ENCODE data around the gene SCMH1. TPM values are rescaled to one million over a fixed set of nuclear protein-coding genes. Genes with fewer than 3 reads are reported as not detected.
"Not testable (repeated sequence)": the region's sequence is repeated elsewhere in the genome, so short reads cannot be mapped to it uniquely, and the experiment has no call there.

SCMH1 gene
- total and polyA plus RNA-seq, 9 donors = 26.9 to 41.7 (median 32.7) TPM

DNA sequence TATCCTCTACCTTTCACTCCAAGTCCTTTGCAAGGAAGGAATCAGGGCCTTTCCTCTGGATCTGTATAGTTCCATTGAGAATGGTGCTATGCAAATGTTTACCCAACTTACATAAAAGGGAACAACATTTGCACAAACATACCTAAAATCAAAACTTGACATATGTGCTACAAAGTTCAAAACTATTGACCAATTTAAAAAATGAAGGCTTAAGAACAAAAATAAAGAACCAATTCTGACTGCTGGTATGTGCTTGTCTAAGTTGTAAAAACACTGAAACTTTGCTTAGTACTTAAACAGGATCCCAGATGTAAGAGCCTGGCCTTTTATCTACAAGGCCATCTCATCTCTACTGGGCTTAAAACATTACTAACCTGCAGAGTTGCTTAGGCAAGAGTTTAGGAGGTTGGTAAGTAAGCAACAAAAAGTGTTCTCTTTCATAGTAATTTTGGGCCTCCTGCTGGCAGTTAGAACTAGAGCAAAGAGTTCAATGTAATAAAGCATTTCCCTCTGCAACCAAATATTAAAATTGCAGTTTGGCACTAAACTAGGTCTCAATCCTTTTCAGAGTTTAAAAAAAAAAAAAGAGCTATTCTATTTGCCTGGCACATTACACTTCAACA lies 2.0 kb downstream of the SCMH1 start:
- no peak overlapping the region for H3K27ac ChIP-seq (ENCODE audit: low read length)
- peaks cover 12% of the 10 kb centered on the region for H3K4me1 ChIP-seq (ENCODE audit: control insufficient read depth, insufficient read depth, low read length)
- no peaks in the 10 kb centered on the region for H3K9me3 ChIP-seq (replicated peaks; ENCODE audit: control insufficient read depth, low read depth, low read length)
- no peak overlapping the region for H3K4me3 ChIP-seq (ENCODE audit: low read length)
- no peaks in the 10 kb centered on the region for H3K36me3 ChIP-seq (ENCODE audit: control insufficient read depth, insufficient read depth, low read length)
- H3K27me3 ChIP-seq (ENCODE audit: control insufficient read depth, insufficient read depth, low read length) = no peaks in the 10 kb centered on the region
- peak; percentile 74 for DNase-seq

DNA sequence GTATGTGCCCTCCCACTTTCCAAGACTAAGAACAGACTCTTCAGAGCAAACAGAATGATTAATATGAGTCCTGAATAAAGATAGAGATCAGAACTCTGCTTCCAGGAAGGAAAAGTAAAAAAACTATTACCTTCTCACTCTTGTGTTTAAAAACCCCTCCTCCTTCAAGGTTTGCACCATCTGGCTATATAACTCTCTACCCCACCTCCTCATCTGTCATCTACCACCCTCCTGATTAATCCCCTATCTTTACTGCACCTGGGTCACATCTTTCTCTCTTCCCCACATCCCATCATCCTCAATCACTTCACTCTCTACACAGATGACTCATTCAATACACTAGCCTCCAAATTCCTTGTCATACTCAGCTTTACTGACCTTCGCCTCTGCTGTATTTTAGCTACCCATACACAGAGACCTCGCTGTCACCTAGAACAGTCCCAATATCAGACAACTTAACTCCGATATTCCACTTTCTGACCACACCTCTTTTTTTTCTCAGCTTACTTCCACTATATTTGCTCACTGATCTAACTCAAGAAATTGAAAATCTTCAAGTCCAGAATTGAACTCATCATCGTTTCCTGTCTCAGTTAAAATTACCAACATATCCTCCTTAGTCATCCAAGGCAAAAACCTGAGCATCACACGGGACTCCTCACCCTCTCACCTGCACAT lies 3.7 kb downstream of the SCMH1 start:
- H3K4me3 ChIP-seq (ENCODE audit: low read length) = no peak overlapping the region
- no peaks in the 10 kb centered on the region for H3K36me3 ChIP-seq (ENCODE audit: control insufficient read depth, insufficient read depth, low read length)
- no peak overlapping the region for H3K27ac ChIP-seq (ENCODE audit: low read length)
- 66% methylated on average over 5 of the region's 5 CpGs for WGBS (ENCODE audit: insufficient coverage)
- H3K27me3 ChIP-seq (ENCODE audit: control insufficient read depth, insufficient read depth, low read length) = no peaks in the 10 kb centered on the region
- peaks cover 12% of the 10 kb centered on the region for H3K4me1 ChIP-seq (ENCODE audit: control insufficient read depth, insufficient read depth, low read length)
- no peaks in the 10 kb centered on the region for H3K9me3 ChIP-seq (replicated peaks; ENCODE audit: control insufficient read depth, low read depth, low read length)
- DNase-seq = no peak

DNA sequence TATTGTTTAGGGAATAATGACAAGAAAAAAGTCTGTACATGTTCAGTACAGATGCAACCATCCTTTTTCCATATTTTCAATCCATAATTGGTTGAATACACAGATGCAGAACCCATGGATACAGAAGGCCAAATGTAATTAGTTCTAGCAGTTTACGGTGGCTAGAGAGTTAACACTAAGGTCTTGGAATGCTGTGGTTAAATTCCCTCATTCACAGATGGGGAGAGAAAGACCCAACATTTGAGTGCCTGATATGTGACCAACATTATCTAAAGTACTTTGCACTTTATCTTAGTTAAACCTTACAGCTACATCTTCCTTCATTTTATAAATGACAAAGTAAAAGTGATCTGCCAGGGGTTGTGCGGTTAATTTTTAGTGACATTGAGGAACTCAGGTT lies 5.3 kb downstream of the SCMH1 start:
- Histone ChIP-seq H3K9me3 (replicated peaks; ENCODE audit: control insufficient read depth, low read depth, low read length) (no peaks in the 10 kb centered on the region), H3K4me1 (ENCODE audit: control insufficient read depth, insufficient read depth, low read length) (peaks cover 4% of the 10 kb centered on the region), H3K27me3 (ENCODE audit: control insufficient read depth, insufficient read depth, low read length) (no peaks in the 10 kb centered on the region), H3K27ac (ENCODE audit: low read length) (no peak overlapping the region), H3K36me3 (ENCODE audit: control insufficient read depth, insufficient read depth, low read length) (no peaks in the 10 kb centered on the region), H3K4me3 (ENCODE audit: low read length) (no peak overlapping the region)
- WGBS (ENCODE audit: insufficient coverage) = no CpG with 5 or more reads among the region's 2 CpGs
- DNase-seq = no peak

DNA sequence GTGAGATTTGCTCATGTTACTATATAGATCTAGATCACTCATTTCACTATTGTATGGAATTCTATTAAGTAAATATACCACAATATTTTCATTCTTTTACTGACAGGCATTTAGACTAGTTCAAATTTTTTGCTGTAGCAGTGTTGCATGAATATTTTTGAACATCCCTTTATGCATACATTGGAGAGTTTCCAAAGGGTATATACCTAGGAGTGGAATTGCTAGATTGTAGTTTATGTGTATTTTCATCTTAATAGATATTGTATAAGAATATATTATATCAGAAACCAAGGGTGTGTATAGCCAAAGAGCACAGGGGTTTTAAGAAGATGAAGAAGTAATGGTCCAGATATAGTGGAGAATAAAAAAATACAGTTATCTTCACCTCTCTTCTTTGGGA lies 6.2 kb downstream of the SCMH1 start:
- peaks cover under 1% of the 10 kb centered on the region for H3K4me1 ChIP-seq (ENCODE audit: control insufficient read depth, insufficient read depth, low read length)
- DNase-seq = no peak
- H3K4me3 ChIP-seq (ENCODE audit: low read length) = no peak overlapping the region
- H3K27ac ChIP-seq (ENCODE audit: low read length) = no peak overlapping the region
- H3K27me3 ChIP-seq (ENCODE audit: control insufficient read depth, insufficient read depth, low read length) = no peaks in the 10 kb centered on the region
- no peaks in the 10 kb centered on the region for H3K36me3 ChIP-seq (ENCODE audit: control insufficient read depth, insufficient read depth, low read length)
- H3K9me3 ChIP-seq (replicated peaks; ENCODE audit: control insufficient read depth, low read depth, low read length) = no peaks in the 10 kb centered on the region

DNA sequence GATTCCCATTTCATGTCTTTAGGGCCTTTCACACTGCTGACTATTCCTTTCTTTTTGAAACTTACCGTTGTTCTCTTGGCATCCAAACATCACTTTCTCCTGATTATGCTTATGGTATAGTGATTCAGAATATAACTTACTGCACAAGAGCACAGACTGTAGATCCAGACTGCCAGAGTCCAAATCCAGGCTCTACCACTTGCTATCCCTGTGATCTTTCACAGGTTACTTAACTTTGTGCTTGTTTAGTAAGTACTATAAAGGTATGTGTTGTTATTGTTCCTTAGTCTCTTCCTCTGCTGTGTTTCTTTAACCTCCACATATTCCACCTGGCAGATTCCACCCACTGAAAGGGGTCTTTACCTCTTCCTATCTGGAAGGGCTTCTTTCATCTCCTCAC lies 8.4 kb downstream of the SCMH1 start:
- no peak overlapping the region for H3K4me3 ChIP-seq (ENCODE audit: low read length)
- H3K9me3 ChIP-seq (replicated peaks; ENCODE audit: control insufficient read depth, low read depth, low read length) = no peaks in the 10 kb centered on the region
- WGBS (ENCODE audit: insufficient coverage) = no CpG with 5 or more reads among the region's 1 CpG
- H3K27ac ChIP-seq (ENCODE audit: low read length) = no peak overlapping the region
- H3K27me3 ChIP-seq (ENCODE audit: control insufficient read depth, insufficient read depth, low read length) = no peaks in the 10 kb centered on the region
- no peak for DNase-seq
- H3K36me3 ChIP-seq (ENCODE audit: control insufficient read depth, insufficient read depth, low read length) = no peaks in the 10 kb centered on the region
- no peaks in the 10 kb centered on the region for H3K4me1 ChIP-seq (ENCODE audit: control insufficient read depth, insufficient read depth, low read length)

DNA sequence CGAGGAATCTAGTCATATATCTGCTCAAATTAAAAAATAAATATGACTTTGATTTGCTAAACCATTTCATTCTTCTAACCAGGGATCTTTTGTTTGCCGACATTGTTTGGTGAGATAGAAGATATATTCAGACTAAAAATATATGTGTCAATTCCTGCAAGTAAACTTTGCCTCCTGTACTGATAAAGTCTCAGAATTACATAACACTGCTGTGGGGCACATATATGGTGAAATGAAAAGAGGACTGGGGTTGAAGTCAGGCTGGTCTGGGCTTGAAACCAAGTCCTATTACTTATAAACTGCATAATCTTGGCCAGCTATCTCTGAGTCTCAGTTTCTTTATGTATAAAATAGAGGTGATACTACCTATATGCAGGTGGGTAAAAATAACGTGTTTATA lies 9.8 kb downstream of the SCMH1 start:
- WGBS (ENCODE audit: insufficient coverage) = no CpG with 5 or more reads among the region's 3 CpGs
- Histone ChIP-seq H3K4me1 (ENCODE audit: control insufficient read depth, insufficient read depth, low read length) (no peaks in the 10 kb centered on the region), H3K27ac (ENCODE audit: low read length) (no peak overlapping the region), H3K27me3 (ENCODE audit: control insufficient read depth, insufficient read depth, low read length) (no peaks in the 10 kb centered on the region), H3K9me3 (replicated peaks; ENCODE audit: control insufficient read depth, low read depth, low read length) (no peaks in the 10 kb centered on the region), H3K4me3 (ENCODE audit: low read length) (no peak overlapping the region), H3K36me3 (ENCODE audit: control insufficient read depth, insufficient read depth, low read length) (no peaks in the 10 kb centered on the region)
- no peak for DNase-seq

DNA sequence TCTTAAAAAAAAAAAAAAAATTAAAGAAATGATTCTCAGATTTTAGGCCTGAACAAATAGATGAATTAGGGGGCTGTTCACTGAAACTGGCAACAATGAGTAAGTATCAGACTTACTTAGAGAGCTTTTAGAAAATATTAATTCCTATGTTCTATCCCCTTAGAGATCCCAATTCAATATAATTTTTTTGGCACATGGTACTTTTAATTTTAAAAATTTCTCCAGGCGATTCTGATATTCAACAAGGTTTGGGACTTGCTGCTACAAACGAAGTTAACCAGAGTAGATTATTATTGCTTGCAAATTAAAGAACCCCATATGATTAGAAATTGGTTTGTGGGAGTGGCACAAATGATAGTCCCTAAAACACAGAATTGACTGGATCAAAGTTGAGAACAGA lies 11.4 kb downstream of the SCMH1 start:
- H3K9me3 ChIP-seq (replicated peaks; ENCODE audit: control insufficient read depth, low read depth, low read length) = no peaks in the 10 kb centered on the region
- no peaks in the 10 kb centered on the region for H3K27me3 ChIP-seq (ENCODE audit: control insufficient read depth, insufficient read depth, low read length)
- no CpG with 5 or more reads among the region's 2 CpGs for WGBS (ENCODE audit: insufficient coverage)
- H3K36me3 ChIP-seq (ENCODE audit: control insufficient read depth, insufficient read depth, low read length) = no peaks in the 10 kb centered on the region
- H3K4me3 ChIP-seq (ENCODE audit: low read length) = no peak overlapping the region
- no peaks in the 10 kb centered on the region for H3K4me1 ChIP-seq (ENCODE audit: control insufficient read depth, insufficient read depth, low read length)
- H3K27ac ChIP-seq (ENCODE audit: low read length) = no peak overlapping the region
- no peak for DNase-seq

DNA sequence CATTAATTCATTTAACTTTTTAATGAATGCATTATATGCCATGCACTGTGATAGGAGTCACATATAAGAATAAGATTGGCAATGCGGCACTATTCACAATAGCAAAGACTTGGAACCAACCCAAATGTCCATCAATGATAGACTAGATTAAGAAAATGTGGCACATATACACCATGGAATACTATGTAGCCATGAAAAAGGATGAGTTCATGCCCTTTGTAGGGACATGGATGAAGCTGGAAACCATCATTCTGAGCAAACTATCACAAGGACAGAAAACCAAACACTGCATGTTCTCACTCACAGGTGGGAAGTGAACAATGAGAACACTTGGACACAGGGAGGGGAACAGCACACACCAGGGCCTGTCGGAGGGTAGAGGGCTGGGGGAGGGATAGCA lies 12.9 kb downstream of the SCMH1 start:
- not testable (repeated sequence) for H3K9me3 ChIP-seq (replicated peaks; ENCODE audit: control insufficient read depth, low read depth, low read length); H3K4me3 ChIP-seq (ENCODE audit: low read length); H3K36me3 ChIP-seq (ENCODE audit: control insufficient read depth, insufficient read depth, low read length); DNase-seq; H3K27ac ChIP-seq (ENCODE audit: low read length); H3K27me3 ChIP-seq (ENCODE audit: control insufficient read depth, insufficient read depth, low read length); H3K4me1 ChIP-seq (ENCODE audit: control insufficient read depth, insufficient read depth, low read length)
- WGBS (ENCODE audit: insufficient coverage) = no CpG with 5 or more reads among the region's 2 CpGs

DNA sequence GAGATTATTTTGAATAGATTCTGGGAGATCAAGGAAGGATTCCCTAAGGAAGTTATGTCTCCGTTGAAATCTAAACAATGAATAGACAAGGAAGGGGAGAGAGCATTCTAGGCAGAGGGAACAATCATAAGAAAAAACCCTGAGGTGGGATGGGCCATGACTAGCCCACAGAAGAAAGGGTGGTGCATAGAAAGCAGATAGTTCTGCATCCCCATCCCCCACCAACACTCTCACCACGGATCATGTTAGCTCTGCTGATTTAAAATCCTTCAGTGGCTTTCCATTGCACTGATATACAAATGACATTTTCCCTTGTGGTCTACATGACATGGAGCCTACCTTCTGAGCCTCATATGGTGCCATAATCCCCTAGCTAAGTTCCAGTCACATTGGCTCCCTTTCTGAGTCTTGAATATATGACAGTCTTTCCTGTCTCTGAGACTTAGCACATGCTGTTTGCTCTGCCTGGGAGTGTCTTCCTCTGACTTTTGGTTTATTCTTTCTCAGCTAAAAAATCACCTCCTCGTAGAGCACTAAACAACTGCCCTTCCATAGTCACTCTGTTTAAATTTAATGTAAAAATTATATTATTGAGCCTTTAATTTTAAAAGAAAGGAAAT lies 15.2 kb downstream of the SCMH1 start:
- H3K27me3 ChIP-seq (ENCODE audit: control insufficient read depth, insufficient read depth, low read length) = no peaks in the 10 kb centered on the region
- H3K9me3 ChIP-seq (replicated peaks; ENCODE audit: control insufficient read depth, low read depth, low read length) = no peaks in the 10 kb centered on the region
- H3K4me3 ChIP-seq (ENCODE audit: low read length) = no peak overlapping the region
- H3K4me1 ChIP-seq (ENCODE audit: control insufficient read depth, insufficient read depth, low read length) = no peaks in the 10 kb centered on the region
- 35% methylated on average over 2 of the region's 3 CpGs for WGBS (ENCODE audit: insufficient coverage)
- no peaks in the 10 kb centered on the region for H3K36me3 ChIP-seq (ENCODE audit: control insufficient read depth, insufficient read depth, low read length)
- no peak for DNase-seq
- H3K27ac ChIP-seq (ENCODE audit: low read length) = no peak overlapping the region

DNA sequence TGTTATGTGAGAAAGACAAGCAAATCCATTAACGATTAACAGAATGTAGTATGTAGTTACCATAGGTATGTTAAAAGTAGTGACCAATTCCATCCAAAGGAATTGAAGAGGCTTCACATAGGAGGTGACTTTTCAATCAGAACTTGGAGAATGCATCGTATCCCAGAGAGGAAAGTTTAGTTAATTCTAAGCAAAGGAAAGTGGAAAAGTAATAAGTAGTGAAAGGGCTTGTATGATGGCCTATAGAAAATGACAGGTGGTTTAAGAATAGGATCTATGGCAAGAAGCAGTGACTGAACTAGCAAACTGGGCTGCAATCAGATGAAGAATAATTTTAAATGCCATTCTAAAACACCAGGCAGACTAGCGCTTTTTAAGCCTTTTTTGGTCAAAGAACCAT lies 16.6 kb downstream of the SCMH1 start:
- DNase-seq = no peak
- WGBS (ENCODE audit: insufficient coverage) = 94% methylated on average over 2 of the region's 3 CpGs

More for the DNA sequence above, 16.6 kb downstream of the SCMH1 start:
- Histone ChIP-seq H3K9me3 (replicated peaks; ENCODE audit: control insufficient read depth, low read depth, low read length) (no peaks in the 10 kb centered on the region), H3K27ac (ENCODE audit: low read length) (no peak overlapping the region), H3K36me3 (ENCODE audit: control insufficient read depth, insufficient read depth, low read length) (no peaks in the 10 kb centered on the region), H3K4me3 (ENCODE audit: low read length) (no peak overlapping the region), H3K27me3 (ENCODE audit: control insufficient read depth, insufficient read depth, low read length) (no peaks in the 10 kb centered on the region), H3K4me1 (ENCODE audit: control insufficient read depth, insufficient read depth, low read length) (no peaks in the 10 kb centered on the region)

All from muscle of leg (tissue), 11 donors.